ENCODE measurements around the gene FAM110A.

GRCh38 chr20:833450-834150 is at the start of gene FAM110A:
- TF ChIP-seq CTCF (IDR thresholded peaks at IDR 0.05) (no peak), POLR2AphosphoS5 (IDR thresholded peaks at IDR 0.05) (peak in 1 of 4 donors; percentile 42)
